Neuron (in vitro differentiated cells): ENCODE measurements around the gene MTA2.
A peak's percentile ranks its signal among the peaks of the same experiment; 100 is the strongest.

ENCODE experiments used
- H2AFZ ChIP-seq: one replicate; pipeline ENCODE4 v1.6.1; 2013; ENCODE audit warnings: low read depth, mild to moderate bottlenecking, inconsistent platforms, low read length, moderate library complexity
- H3K27me3 ChIP-seq: one replicate; pipeline ENCODE4 v1.6.1; 2013; ENCODE audit warnings: low read length; ENCODE audit not compliant: insufficient read depth
- H3K36me3 ChIP-seq: one replicate; pipeline ENCODE4 v1.6.1; 2013; ENCODE audit warnings: low read length; ENCODE audit not compliant: insufficient read depth
- H3K4me1 ChIP-seq: one replicate; pipeline ENCODE4 v1.6.1; 2013; ENCODE audit warnings: low read length; ENCODE audit not compliant: insufficient read depth
- H3K4me3 ChIP-seq: 2 replicates; pipeline ENCODE4 v1.5.1; 2013; ENCODE audit warnings: mild to moderate bottlenecking, low read length, moderate library complexity
- H3K9me3 ChIP-seq: one replicate; pipeline ENCODE4 v1.6.1; 2013; ENCODE audit warnings: low read length

The MTA2 gene

DNA sequence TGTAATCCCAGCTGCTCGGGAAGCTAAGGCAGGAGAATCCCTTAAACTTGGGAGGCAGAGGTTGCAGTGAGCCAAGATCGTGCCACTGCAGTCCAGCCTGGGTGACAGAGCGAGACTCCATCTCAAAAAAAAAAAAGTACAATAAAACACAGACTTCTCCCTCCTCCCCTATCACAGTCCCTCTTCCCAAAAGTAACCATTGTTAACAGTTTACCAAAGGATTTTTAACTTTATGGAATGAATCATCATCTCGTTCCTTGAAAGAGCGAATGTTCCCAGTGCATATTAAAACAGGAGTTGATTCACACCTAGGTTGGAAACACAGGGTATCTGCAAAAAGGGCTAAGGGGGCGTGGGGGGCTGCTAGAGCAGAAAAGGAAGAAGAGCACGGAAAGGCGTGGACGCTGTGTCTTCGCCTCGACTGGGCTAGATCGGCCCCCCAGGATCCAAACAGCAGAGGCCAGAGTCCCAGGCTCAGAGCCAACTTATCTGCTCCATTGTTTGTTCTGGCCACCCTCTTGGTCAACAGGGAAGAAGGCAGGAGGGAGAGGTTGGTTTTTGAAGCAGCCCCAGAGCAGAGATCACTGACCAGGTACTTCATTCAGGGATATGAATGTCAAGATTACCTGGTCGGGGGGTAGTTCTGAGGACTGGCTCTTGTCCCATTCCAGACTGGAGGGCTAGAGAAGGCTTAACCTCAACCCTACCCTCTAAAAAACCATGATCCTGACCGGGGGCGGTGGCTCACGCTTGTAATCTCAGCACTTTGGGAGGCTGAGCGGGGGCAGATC lies 52.9 kb downstream of the MTA2 start:
- Histone ChIP-seq H3K4me3 (no peak overlapping the region), H3K9me3 (no peaks in the 10 kb centered on the region), H3K27me3 (no peaks in the 10 kb centered on the region), H3K36me3 (no peaks in the 10 kb centered on the region), H2AFZ (no peak overlapping the region), H3K4me1 (peaks cover 50% of the 10 kb centered on the region)

DNA sequence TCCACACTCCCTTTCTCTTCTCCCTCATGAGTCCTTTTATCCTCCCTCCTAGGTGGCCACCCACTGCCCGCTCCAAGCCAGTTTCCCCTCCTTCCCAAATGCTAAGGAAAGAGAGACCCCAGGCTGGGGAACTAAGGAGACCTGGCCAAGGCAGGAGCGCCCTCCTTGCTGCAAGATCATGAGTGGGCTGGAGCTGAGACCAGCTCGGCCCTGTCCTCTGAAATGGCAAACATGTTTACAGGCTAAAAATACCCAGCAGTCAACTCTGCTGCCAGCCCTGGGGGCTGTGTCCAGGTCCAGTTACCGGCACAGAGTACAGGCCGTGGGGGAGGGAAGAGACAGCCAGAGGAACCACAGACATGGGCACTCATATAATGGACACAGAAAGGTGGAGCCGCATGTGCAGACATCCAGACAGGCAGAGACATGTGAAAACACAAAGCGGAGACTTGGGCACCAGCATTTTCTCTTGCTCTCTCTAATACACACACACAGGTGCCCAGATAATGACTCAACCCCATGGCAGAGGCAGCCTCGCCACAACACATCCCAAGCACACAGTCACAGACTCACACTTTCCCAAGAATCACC lies 53.9 kb downstream of the MTA2 start:
- no peaks in the 10 kb centered on the region for H3K36me3 ChIP-seq
- H2AFZ ChIP-seq: no peak overlapping the region
- H3K9me3 ChIP-seq: no peaks in the 10 kb centered on the region
- peaks cover 46% of the 10 kb centered on the region for H3K4me1 ChIP-seq
- H3K4me3 ChIP-seq: no peak overlapping the region
- H3K27me3 ChIP-seq: peaks cover 5% of the 10 kb centered on the region

GRCh38 chr11:62546929-62547625 lies 54.6 kb downstream of the MTA2 start:
- H2AFZ ChIP-seq: no peak overlapping the region
- peak overlapping the region; percentile 31 for H3K4me3 ChIP-seq
- peaks cover 46% of the 10 kb centered on the region for H3K4me1 ChIP-seq
- H3K36me3 ChIP-seq: no peaks in the 10 kb centered on the region
- no peaks in the 10 kb centered on the region for H3K9me3 ChIP-seq
- H3K27me3 ChIP-seq: peaks cover 5% of the 10 kb centered on the region

DNA sequence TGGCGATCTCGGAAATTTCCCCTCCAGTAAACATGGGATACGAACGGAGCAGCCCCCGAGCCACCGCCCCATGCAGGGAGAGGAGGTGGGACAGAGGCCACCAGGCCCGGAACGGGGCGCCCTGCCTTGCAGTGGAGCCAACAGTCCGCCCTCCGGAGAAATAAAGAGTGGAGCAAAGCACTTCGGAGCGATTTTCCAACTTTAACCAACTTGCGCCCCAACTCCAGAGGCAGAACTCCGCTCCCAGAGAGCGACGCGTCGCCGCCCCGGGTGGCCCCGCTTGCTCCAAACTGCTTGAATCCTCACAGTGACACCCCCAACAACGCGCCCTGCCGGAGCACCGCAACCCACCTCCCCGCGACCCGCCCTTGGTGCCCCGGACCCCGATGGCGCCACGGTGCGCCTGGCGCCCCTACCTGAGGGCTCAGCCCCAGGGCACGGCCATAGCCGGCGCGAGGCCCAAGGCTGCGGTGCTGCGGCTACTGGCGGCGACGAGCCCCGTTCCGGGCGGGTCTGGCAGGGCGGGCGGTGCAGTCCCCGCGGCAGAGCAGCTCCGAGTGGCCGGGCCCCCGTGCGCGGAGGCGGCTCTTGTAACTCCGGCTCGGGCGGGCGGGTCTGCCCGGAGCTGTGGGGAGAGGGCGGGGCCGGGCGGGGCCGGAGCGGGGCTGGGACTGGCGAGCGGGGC lies 55.3 kb downstream of the MTA2 start, which contains the start of gene AHNAK:
TSS of gene AHNAK (minus strand) at position 563 of the 685 bp plus-strand sequence. CDS start 10,708 bp downstream, outside the sequence.
- no peaks in the 10 kb centered on the region for H3K36me3 ChIP-seq
- peak within 1 kb of the TSS; percentile 49 for H3K4me3 ChIP-seq
- H3K9me3 ChIP-seq: no peaks in the 10 kb centered on the region
- peak within 1 kb of the TSS; percentile 62 for H2AFZ ChIP-seq
- peaks cover 46% of the 10 kb centered on the region for H3K4me1 ChIP-seq
- H3K27me3 ChIP-seq: peaks cover 5% of the 10 kb centered on the region

DNA sequence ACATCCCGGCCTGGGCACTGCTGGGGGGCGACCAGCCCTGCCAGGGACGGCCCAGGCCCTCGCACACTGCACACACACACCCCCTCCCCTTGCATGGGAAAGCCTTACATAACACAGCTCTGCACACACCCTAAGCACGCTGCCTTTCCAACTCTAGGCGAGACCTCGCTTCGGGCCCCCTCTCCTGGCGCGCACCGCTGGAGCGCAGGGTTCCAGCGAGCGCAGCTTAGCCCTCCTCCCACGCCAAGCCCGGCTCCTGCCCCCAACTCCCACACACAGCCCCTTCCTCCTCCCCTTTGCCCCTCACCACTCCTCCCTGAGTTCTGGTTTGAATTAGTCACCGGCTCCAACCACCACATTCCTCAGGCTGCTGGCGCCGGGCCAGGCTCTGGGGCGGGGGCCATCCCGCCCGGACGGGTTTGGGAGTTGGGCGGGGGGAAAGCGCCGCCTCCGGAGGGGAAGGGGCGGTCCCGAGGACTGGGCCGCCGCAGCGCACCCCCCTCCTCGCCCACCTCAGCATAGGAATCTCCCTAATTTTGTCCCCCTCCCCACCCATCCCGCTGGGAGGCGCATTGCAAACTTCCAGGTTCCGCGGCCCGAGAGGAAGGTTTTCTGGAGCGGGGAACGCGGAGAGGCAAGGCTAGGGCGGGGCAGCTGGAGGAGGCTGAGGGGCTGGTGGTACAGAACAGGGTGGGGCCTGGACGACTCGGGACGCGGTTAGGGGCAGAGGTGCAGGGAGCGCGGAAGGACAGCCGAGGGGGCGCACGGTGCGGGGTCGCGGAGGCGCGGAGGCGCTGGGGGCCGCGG lies 56.0 kb downstream of the MTA2 start:
- H3K4me3 ChIP-seq: peak overlapping the region; percentile 49
- H3K36me3 ChIP-seq: no peaks in the 10 kb centered on the region
- H3K27me3 ChIP-seq: peaks cover 5% of the 10 kb centered on the region
- peak overlapping the region; percentile 62 for H2AFZ ChIP-seq
- H3K9me3 ChIP-seq: no peaks in the 10 kb centered on the region
- peaks cover 52% of the 10 kb centered on the region for H3K4me1 ChIP-seq

- Histone ChIP-seq H2AFZ (peak overlapping the region; percentile 62), H3K4me1 (peaks cover 54% of the 10 kb centered on the region), H3K4me3 (peak overlapping the region; percentile 49), H3K27me3 (peaks cover 5% of the 10 kb centered on the region), H3K9me3 (no peaks in the 10 kb centered on the region), H3K36me3 (no peaks in the 10 kb centered on the region)
These were observed 56.9 kb downstream of the MTA2 start for GRCh38 chr11:62544581-62545436.

DNA sequence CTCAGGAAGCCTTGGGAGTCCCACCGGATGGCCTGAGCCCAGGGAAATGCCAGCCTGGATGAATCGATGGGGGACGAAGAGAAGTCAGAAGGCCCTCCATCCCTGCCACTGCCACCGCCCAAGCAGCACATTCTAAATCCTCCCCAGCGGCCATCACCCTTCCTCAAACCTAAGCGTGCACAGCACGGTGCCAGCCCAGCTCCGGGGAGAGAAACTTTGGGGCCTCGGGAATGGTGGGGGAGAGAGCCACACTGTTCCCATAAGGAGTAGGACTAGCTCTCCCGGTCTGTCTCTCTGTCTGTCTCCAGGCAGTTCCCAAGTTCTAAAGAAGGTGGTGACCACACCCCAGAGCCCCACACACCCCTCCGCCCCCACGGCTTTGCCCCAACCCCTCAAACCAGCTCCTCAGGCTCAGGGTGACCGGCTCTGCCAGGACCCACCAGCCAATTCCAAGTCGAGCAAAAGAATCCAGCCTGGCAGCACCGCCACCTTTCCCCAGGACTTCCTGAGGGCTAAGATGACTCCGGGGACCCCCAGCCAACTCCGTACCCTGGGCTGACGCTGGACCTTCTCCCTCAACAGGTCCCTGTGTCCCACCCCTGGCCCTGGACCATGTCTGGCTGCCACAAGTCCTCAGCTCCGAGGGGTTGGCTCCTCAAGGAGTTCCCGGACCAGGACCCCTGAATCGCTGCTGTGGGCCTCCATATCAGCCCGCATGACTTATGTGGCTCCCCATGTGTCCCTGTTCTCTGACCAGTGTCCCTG lies 57.8 kb downstream of the MTA2 start:
- Histone ChIP-seq H3K9me3 (no peaks in the 10 kb centered on the region), H2AFZ (no peak overlapping the region), H3K27me3 (peaks cover 5% of the 10 kb centered on the region), H3K36me3 (no peaks in the 10 kb centered on the region), H3K4me1 (peaks cover 57% of the 10 kb centered on the region), H3K4me3 (no peak overlapping the region)
